GM21526 (cell line): ENCODE measurements around the gene NUP93.
"Not testable (repeated sequence)": the region's sequence is repeated elsewhere in the genome, so short reads cannot be mapped to it uniquely, and the experiment has no call there.

ENCODE experiments used
- ATAC-seq: cut with Tn5 transposase; IDR thresholded peaks from one replicate; pipeline ENCODE4 v1.9.1; 2021; ENCODE audit warnings: moderate library complexity; ENCODE audit not compliant: unreplicated experiment, low FRiP score

NUP93 gene

GRCh38 chr16:56810954-56811353 is 81.0 kb downstream of the NUP93 start:
- no peak for ATAC-seq

GRCh38 chr16:56811602-56812001 is 81.7 kb downstream of the NUP93 start:
- ATAC-seq: not testable (repeated sequence)

DNA sequence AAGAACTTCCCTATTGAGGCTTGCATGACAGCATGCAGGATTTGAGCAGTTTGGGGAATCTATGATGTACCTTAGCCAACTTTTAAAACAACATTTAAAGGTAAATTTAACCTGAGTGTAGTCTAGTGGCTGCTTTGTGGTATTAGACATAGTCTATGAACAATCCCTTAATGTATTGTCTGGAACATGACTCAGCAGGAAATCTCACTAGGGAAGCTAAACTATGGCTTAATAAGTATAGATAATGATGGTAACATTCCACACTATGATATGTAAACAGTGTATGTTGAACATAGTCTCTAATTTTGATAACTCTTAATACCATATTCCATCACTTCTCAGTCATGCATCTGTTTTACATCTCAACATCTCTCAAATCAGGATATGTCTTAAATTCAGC is 83.0 kb downstream of the NUP93 start:
- ATAC-seq: no peak

- no peak for ATAC-seq
Observed at GRCh38 chr16:56814537-56815432, 84.9 kb downstream of the NUP93 start.

DNA sequence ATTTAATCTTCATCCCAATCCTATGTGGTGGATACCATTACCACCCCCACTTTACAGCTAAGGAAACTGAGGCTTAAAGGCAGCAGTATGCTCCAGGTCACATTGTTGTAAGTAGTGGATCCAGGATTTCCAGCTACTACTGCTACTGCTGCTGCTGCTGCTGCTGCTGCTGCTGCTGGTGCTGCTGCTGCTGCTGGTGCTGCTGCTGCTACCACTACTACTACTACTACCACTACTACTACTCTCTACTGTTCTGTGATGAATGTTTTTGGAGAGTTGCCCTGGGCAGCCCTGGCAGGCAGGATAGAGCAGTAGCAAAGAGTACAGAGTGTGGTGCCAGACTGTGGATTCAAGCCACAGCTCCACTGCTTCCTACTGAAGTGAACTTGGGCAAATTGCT is 85.8 kb downstream of the NUP93 start:
- ATAC-seq: no peak

DNA sequence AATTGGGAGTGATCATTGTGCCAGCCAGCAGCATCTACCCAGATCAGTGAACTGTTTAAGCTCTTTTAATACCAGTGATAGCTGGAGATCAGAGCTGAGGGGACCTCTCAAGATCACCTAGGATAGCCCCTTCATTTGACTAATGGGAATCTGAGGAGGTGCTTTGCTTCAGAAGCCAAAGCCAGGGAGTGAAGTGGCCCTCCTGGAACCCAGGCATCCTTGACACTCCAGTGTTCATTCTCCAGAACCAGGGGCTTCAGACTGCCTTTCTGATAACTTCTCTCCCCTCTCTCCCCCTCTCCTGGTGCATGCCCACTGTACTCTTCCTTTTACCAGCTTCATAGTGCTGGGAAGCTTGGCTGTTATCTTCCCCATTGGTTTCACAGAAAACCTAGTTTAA is 87.1 kb downstream of the NUP93 start:
- no peak for ATAC-seq

DNA sequence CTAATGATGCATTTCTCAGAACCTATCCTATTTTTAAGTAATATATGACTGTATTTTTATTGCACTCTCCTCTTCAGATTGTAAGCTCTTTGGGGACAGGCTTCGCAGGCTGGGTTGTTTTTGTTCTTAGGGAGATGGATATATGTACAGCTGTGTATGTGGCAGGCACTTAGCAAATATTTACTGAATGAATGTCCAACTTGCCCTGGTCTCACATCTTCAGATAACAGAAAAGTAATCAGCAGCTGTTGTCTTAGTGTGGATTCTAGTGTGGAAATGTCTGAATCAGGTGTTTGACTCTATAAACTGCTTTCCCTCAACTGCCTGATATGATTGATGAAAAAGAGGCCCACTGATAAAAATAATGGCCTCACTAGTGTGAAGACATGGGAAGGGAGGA is 88.0 kb downstream of the NUP93 start:
- ATAC-seq: no peak

- ATAC-seq: no peak
Observed at GRCh38 chr16:56823081-56823733, 93.3 kb downstream of the NUP93 start.

DNA sequence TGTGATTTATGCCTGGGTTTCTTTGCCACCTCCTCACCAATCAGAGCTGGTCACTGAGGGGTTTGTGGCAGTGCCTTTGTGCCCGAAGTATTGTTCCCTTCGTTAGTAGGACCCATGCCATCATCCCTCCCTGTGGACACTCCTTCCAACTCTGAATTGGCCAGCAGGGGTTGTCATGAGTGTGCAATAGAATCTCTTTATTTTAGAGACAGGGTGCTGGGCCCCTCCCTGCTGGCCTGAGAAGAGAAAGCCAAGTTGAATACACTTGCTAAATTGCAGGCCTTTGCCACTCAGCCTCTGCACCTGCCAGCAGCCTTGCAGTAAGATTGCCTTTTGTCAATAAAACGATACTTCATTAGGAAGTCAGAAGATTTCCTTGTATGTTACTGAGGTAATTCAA is 94.4 kb downstream of the NUP93 start:
- ATAC-seq: no peak

DNA sequence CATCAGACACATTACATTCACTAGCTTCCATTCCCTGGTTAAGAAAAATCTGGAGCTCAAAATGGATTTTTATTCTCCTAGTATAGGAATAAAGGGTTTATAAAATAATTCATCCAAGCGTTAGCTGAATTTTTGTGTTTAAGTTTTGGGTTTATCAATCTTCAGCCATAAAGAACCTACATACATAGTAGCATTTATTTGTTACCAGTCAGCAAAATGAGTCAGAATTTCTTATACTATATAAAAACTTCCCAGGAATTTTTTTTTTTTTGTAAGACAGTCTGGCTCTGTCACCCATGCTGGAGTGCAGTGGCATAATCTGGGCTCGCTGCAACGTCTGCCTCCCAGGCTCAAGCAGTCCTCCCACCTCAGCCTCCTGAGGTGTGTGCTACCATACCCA is 94.9 kb downstream of the NUP93 start:
- no peak for ATAC-seq

DNA sequence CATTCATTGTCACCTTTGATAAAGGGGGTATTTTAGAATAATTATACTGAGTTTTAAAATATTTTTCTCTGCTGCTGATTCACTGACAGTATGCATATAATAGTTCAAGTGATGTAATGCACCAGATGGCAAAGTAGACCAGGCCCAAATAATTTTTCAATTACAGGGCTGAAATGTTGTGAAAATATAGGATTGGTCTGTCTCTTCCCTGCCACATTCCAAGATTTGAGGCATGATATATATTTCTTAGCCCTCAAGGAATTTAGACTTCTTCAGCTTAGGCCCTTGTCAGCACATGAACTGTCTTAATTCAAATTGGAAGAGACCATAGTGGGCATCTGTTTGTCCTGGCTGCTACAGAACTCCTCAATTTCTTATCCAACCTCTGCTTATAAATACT is 95.9 kb downstream of the NUP93 start:
- no peak for ATAC-seq

- no peak for ATAC-seq
Observed at GRCh38 chr16:56828647-56829046, 98.7 kb downstream of the NUP93 start.

- ATAC-seq: no peak
Observed at GRCh38 chr16:56830669-56831068, 100.7 kb downstream of the NUP93 start.

DNA sequence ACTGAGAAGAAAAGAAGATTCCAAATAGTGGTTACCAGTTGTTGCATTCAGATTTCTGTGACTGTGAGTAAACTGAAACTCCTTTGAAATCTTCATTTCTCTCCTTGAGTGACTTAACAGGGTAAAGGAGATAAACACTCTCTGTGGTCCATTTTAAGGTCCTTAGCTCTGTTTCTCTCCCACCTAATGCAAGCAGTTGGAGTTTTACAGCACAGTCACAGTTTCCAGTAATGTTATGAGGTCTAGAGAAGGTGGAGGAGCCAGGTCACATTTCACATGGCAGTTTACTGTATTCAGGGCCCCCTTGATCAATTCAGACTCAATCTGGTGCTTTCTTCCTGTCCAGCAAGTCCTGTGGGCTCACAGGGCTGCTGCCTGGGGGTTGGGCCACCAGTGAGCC is 102.8 kb downstream of the NUP93 start:
- ATAC-seq: no peak

GRCh38 chr16:56833243-56833970 is 103.5 kb downstream of the NUP93 start:
- no peak for ATAC-seq

DNA sequence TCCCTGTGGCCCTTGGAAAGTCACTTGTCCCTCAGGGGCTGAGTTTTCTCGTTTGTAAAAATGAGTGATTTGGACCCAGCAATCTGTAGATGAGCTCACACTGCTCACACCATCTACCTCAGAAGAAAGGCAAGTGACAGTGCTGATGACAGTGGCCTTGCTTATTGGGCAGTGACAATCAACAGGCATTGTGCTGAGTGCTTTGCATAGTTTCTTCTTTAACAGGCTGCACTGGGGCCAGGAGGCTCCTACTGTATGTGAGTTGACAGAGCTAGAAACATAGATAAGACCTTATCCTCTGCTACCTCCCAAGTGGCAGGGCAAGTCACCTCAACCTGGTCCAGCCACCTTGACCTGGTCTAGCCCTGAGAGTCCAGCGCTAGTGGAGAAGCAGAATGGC is 105.4 kb downstream of the NUP93 start:
- ATAC-seq: no peak

GRCh38 chr16:56836410-56837230 is 106.7 kb downstream of the NUP93 start:
- no peak for ATAC-seq

GRCh38 chr16:56838622-56839337 is 108.9 kb downstream of the NUP93 start:
- ATAC-seq: no peak

GRCh38 chr16:56841233-56841632 is 111.3 kb downstream of the NUP93 start:
- ATAC-seq: no peak

DNA sequence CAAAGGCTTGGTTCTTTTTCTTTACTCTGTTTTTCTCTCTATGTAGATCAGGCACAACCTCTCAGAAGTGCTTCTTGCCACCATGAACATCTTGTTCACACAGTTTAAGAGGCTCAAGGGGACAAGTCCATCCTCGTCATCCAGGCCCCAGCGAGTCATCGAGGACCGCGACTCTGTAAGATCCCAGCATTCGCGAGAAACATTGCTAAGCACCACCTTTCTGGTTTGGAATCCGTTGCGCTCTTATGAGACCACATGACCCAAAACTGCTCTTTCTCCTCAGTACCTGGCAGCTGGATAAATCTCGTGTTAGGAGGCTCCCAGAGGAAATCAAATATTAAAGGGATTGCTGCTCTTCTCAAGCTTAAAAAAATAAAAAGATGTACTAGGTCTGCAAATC is 111.7 kb downstream of the NUP93 start:
- no peak for ATAC-seq
